ENCODE data around the gene TRPC4.

Gene TRPC4

GRCh38 chr13:37709318-37709717, 160.3 kb downstream of the TRPC4 start:
- no peak for FAIRE-seq

- no peak for FAIRE-seq
Measured at GRCh38 chr13:37707739-37708500, 161.7 kb downstream of the TRPC4 start.

- no peak for FAIRE-seq
Measured at GRCh38 chr13:37706041-37706440, 163.5 kb downstream of the TRPC4 start.

- no peak for FAIRE-seq
Measured at GRCh38 chr13:37701972-37702371, 167.6 kb downstream of the TRPC4 start.

GRCh38 chr13:37701306-37701705, 168.3 kb downstream of the TRPC4 start:
- no peak for FAIRE-seq

- no peak for FAIRE-seq
Measured at GRCh38 chr13:37700887-37701286, 168.7 kb downstream of the TRPC4 start.

GRCh38 chr13:37695200-37695599, 174.4 kb downstream of the TRPC4 start:
- no peak for FAIRE-seq

- FAIRE-seq, result no peak
Measured at GRCh38 chr13:37690361-37690760, 179.2 kb downstream of the TRPC4 start.

- FAIRE-seq, result no peak
Measured at GRCh38 chr13:37686501-37686900, 183.1 kb downstream of the TRPC4 start.

- FAIRE-seq, result no peak
Measured at GRCh38 chr13:37685206-37685605, 184.4 kb downstream of the TRPC4 start.

GRCh38 chr13:37682496-37682895, 187.1 kb downstream of the TRPC4 start:
- no peak for FAIRE-seq

GRCh38 chr13:37681281-37682032, 188.1 kb downstream of the TRPC4 start:
- no peak for FAIRE-seq

- FAIRE-seq, result no peak
Measured at GRCh38 chr13:37680137-37680536, 189.4 kb downstream of the TRPC4 start.

- FAIRE-seq, result no peak
Measured at GRCh38 chr13:37679043-37679442, 190.5 kb downstream of the TRPC4 start.

- no peak for FAIRE-seq
Measured at GRCh38 chr13:37669845-37670244, 199.7 kb downstream of the TRPC4 start.

- no peak for FAIRE-seq
Measured at GRCh38 chr13:37667702-37668101, 201.9 kb downstream of the TRPC4 start.

- FAIRE-seq, result no peak
Measured at GRCh38 chr13:37666036-37666435, 203.5 kb downstream of the TRPC4 start.

- FAIRE-seq, result no peak
Measured at GRCh38 chr13:37665420-37665819, 204.2 kb downstream of the TRPC4 start.

- FAIRE-seq, result no peak
Measured at GRCh38 chr13:37663724-37664123, 205.8 kb downstream of the TRPC4 start.

- FAIRE-seq, result no peak
Measured at GRCh38 chr13:37662624-37663023, 206.9 kb downstream of the TRPC4 start.

- no peak for FAIRE-seq
Measured at GRCh38 chr13:37657956-37658355, 211.6 kb downstream of the TRPC4 start.

- no peak for FAIRE-seq
Measured at GRCh38 chr13:37657134-37657533, 212.4 kb downstream of the TRPC4 start.

- no peak for FAIRE-seq
Measured at GRCh38 chr13:37656247-37656940, 213.2 kb downstream of the TRPC4 start.

GRCh38 chr13:37652596-37652995, 217.0 kb downstream of the TRPC4 start:
- no peak for FAIRE-seq

Measured in TTC549 (cell line).